ENCODE data around the gene NHP2. TPM values are rescaled to one million over a fixed set of nuclear protein-coding genes. Genes with fewer than 3 reads are reported as not detected.
A peak's percentile ranks its signal among the peaks of the same experiment; 100 is the strongest.

NHP2 gene
- total RNA-seq, 1 experiment from 2014 or later: 322 TPM

- TF ChIP-seq CTCF (IDR thresholded peaks at IDR 0.05; ENCODE audit: unreplicated experiment): no peak
- intact Hi-C loops (cut with micrococcal nuclease): no loop called here
- H3K4me3 Mint-ChIP-seq (ENCODE audit: unreplicated experiment): no peak overlapping the region
- peaks cover 10% of the 10 kb centered on the region for H3K4me1 Mint-ChIP-seq (ENCODE audit: insufficient read depth, unreplicated experiment)
- no peak for DNase-seq (ENCODE audit: unreplicated experiment)
- H3K27ac Mint-ChIP-seq (ENCODE audit: low read depth, unreplicated experiment): no peak overlapping the region
- ChIA-PET POLR2A (interaction anchor here (1.1 to 9.3 kb wide), 2 partner anchors 64 kb away, joined by 5 to 123 read pairs; no protein-coding TSS in a partner anchor), CTCF (interaction anchor here (1.0 to 12.4 kb wide), 4 partner anchors 63 to 66 kb away, joined by 3 to 286 read pairs (median 10); no protein-coding TSS in a partner anchor)
- H3K36me3 Mint-ChIP-seq (ENCODE audit: insufficient read depth, unreplicated experiment): peaks cover 82% of the 10 kb centered on the region
- no peaks in the 10 kb centered on the region for H3K27me3 Mint-ChIP-seq (ENCODE audit: insufficient read depth, unreplicated experiment)
- no TSS peak for BruUV-seq (replicated peaks)
- H3K9me3 Mint-ChIP-seq (ENCODE audit: unreplicated experiment): no peaks in the 10 kb centered on the region
These were observed 12.1 kb downstream of the NHP2 start for GRCh38 chr5:178141550-178141949.

- no peak for DNase-seq (ENCODE audit: unreplicated experiment)
- no peak overlapping the region for H3K27ac Mint-ChIP-seq (ENCODE audit: low read depth, unreplicated experiment)
- no peak for TF ChIP-seq CTCF (IDR thresholded peaks at IDR 0.05; ENCODE audit: unreplicated experiment)
- no peaks in the 10 kb centered on the region for H3K27me3 Mint-ChIP-seq (ENCODE audit: insufficient read depth, unreplicated experiment)
- ChIA-PET POLR2A (interaction anchor here (1.0 to 1.5 kb wide), 2 partner anchors 16 to 31 kb away, joined by 3 to 6 read pairs; partner anchors contain the start of gene NHP2), CTCF (interaction anchor here (0.6 to 8.9 kb wide), 4 partner anchors 8 to 79 kb away, joined by 3 to 101 read pairs (median 50); no protein-coding TSS in a partner anchor)
- peaks cover 84% of the 10 kb centered on the region for H3K36me3 Mint-ChIP-seq (ENCODE audit: insufficient read depth, unreplicated experiment)
- no peak overlapping the region for H3K4me3 Mint-ChIP-seq (ENCODE audit: unreplicated experiment)
- peaks cover 8% of the 10 kb centered on the region for H3K4me1 Mint-ChIP-seq (ENCODE audit: insufficient read depth, unreplicated experiment)
- intact Hi-C loops (cut with micrococcal nuclease): no loop called here
- no peaks in the 10 kb centered on the region for H3K9me3 Mint-ChIP-seq (ENCODE audit: unreplicated experiment)
- BruUV-seq (replicated peaks): no TSS peak
These were observed 15.7 kb downstream of the NHP2 start for GRCh38 chr5:178137991-178138390.

GRCh38 chr5:178136990-178137389, 16.7 kb downstream of the NHP2 start:
- H3K36me3 Mint-ChIP-seq (ENCODE audit: insufficient read depth, unreplicated experiment): peaks cover 74% of the 10 kb centered on the region
- intact Hi-C loops (cut with micrococcal nuclease): no loop called here
- no peak overlapping the region for H3K27ac Mint-ChIP-seq (ENCODE audit: low read depth, unreplicated experiment)
- CTCF ChIA-PET: interaction anchor here (0.6 to 8.9 kb wide), 4 partner anchors 9 to 603 kb away, joined by 4 to 101 read pairs (median 52); no protein-coding TSS in a partner anchor
- TF ChIP-seq CTCF (IDR thresholded peaks at IDR 0.05; ENCODE audit: unreplicated experiment): no peak
- no peaks in the 10 kb centered on the region for H3K27me3 Mint-ChIP-seq (ENCODE audit: insufficient read depth, unreplicated experiment)
- H3K9me3 Mint-ChIP-seq (ENCODE audit: unreplicated experiment): no peaks in the 10 kb centered on the region
- no peak overlapping the region for H3K4me3 Mint-ChIP-seq (ENCODE audit: unreplicated experiment)
- H3K4me1 Mint-ChIP-seq (ENCODE audit: insufficient read depth, unreplicated experiment): peaks cover 14% of the 10 kb centered on the region
- POLR2A ChIA-PET: interaction anchor here (1.5 kb wide), 1 partner anchor 30 kb away, joined by 3 read pairs; no protein-coding TSS in a partner anchor
- no peak for DNase-seq (ENCODE audit: unreplicated experiment)
- no TSS peak for BruUV-seq (replicated peaks)

GRCh38 chr5:178131446-178131996, 22.2 kb downstream of the NHP2 start:
- H3K27me3 Mint-ChIP-seq (ENCODE audit: insufficient read depth, unreplicated experiment): no peaks in the 10 kb centered on the region
- H3K9me3 Mint-ChIP-seq (ENCODE audit: unreplicated experiment): no peaks in the 10 kb centered on the region
- no peak for TF ChIP-seq CTCF (IDR thresholded peaks at IDR 0.05; ENCODE audit: unreplicated experiment)
- H3K4me1 Mint-ChIP-seq (ENCODE audit: insufficient read depth, unreplicated experiment): peaks cover 18% of the 10 kb centered on the region
- peak overlapping the region; percentile 81 for H3K27ac Mint-ChIP-seq (ENCODE audit: low read depth, unreplicated experiment)
- intact Hi-C loops (cut with micrococcal nuclease): loop anchor here (5.0 kb wide), 1 partner anchor 54 kb away; no protein-coding TSS in a partner anchor
- H3K4me3 Mint-ChIP-seq (ENCODE audit: unreplicated experiment): peak overlapping the region; percentile 74
- no peak for DNase-seq (ENCODE audit: unreplicated experiment)
- no TSS peak for BruUV-seq (replicated peaks)
- POLR2A ChIA-PET: interaction anchor here (0.7 to 2.0 kb wide), 7 partner anchors 11 to 585 kb away, joined by 3 to 15 read pairs (median 4); partner anchors contain the start of gene NHP2
- peaks cover 32% of the 10 kb centered on the region for H3K36me3 Mint-ChIP-seq (ENCODE audit: insufficient read depth, unreplicated experiment)
- CTCF ChIA-PET: interaction anchor here (0.6 to 8.9 kb wide), 5 partner anchors 15 to 55 kb away, joined by 4 to 101 read pairs (median 6); partner anchors contain the start of gene NHP2
